NCI-H2196 treated with DMSO at 0.1 percent for 48 hours (cell line): Measurements from ENCODE around the gene IREB2.

Experiments used
- DNase-seq: peaks from one replicate; lab custom pipeline; 2025; ENCODE audit not compliant: unreplicated experiment; lab: John Stamatoyannopoulos, UW

The IREB2 gene

DNA sequence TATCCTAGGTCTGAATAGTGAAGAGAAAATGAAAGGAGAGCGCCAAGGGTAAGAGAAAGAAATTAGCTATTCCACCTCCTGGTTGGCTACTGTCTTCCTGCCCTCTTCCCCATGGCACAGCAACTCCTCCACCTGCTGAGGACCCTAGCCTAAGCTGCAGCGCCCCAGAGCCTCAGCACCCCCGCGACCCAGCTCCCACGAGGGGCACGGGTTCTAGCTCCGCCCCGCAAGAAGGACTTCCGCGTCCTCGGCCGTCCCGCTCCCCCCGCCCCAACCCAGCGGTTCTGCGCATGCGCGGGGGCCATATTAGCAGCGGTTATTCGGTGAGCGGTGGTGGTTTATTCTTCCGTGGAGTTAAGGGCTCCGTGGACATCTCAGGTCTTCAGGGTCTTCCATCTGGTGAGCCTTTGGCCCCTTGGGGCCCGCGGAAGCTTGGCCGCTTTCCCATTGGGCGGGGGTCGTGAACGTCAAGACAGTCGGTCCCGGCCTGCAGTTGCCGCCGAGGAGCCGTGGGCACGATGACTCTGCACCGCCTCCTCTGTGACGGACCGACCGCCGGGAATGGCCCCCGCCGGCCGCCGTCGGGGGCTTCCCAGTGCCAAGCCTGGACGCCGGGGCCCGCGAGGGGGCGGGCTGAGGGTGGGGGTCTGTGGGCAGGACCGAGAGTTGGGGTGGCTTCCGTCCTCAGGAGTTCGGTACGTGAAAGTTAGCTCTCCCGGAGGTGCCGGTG is 102.3 kb downstream of the IREB2 start, which contains the start of gene PSMA4:
Gene PSMA4 (plus strand): TSS at position 304 of the 730 bp plus-strand sequence. CDS start 1,484 bp downstream, outside the sequence.
- peak; percentile 39 for DNase-seq

GRCh38 chr15:78540871-78541743 is 103.1 kb downstream of the IREB2 start:
- no peak for DNase-seq

DNA sequence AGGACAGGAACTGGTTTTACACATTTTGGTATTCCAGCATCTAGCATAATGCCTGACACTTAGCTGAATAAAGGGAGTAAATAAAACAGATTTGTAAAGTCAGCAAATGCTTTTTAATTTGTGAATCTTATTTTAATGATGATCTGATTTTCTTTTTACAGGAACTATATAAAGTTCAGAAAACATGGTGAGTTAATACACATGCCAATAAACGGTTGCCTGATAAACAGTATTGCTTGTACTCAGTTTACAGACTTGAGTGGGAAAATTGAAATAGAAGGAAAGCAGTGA is 103.7 kb downstream of the IREB2 start:
- no peak for DNase-seq

GRCh38 chr15:78542647-78543046 is 104.6 kb downstream of the IREB2 start:
- DNase-seq = no peak

DNA sequence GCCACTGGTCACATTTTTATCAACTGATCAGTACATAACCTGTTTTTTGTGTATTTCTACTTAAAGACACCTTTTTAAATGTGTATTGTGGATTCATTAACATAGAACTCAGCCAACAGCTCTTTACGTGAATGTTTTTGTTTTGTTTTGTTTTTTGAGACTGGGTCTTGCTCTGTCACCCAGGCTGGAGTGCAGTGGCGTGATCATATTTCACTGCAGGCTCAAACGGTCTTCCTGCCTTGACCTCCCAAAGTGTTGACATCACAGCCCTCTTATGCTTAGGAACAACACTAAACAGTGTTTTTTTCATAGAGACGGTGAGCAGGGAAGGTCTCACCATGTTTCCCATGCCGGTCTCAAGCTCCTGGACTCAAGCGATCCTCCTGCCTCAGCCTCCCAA is 112.2 kb downstream of the IREB2 start:
- DNase-seq = no peak

DNA sequence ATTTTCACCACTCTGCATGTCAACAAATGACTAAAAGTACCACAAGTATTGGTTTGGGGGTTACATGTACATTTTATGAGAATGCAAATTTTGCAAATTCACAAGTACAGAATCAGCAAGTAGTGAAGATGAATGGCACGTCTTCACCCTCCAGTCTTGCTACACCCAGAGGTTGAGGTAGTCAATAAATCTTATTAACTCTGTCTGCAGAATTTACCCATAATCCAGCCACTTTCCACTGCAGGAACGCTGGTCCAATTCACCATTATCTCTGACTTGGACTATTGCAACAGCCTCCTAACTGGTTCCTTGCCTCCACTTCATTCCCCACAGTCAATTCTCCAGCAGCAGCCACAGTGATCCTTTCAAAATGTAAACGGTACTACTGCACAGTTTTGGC is 112.8 kb downstream of the IREB2 start:
- no peak for DNase-seq
